C4-2B (cell line): ENCODE data around the gene SLC6A2.

Experiments
- ZFX ChIP-seq: fragments of 450-650 bp; IDR thresholded peaks from 2 replicates; pipeline ENCODE4 v1.6.1; 2017
- TF ChIP-seq, protein P1 (sequence below): fragments of 450-650 bp; conservative IDR thresholded peaks from 2 replicates; pipeline ENCODE4 v1.5.1; 2017; ENCODE audit warnings: mild to moderate bottlenecking

- TF ChIP-seq, protein P1, sequence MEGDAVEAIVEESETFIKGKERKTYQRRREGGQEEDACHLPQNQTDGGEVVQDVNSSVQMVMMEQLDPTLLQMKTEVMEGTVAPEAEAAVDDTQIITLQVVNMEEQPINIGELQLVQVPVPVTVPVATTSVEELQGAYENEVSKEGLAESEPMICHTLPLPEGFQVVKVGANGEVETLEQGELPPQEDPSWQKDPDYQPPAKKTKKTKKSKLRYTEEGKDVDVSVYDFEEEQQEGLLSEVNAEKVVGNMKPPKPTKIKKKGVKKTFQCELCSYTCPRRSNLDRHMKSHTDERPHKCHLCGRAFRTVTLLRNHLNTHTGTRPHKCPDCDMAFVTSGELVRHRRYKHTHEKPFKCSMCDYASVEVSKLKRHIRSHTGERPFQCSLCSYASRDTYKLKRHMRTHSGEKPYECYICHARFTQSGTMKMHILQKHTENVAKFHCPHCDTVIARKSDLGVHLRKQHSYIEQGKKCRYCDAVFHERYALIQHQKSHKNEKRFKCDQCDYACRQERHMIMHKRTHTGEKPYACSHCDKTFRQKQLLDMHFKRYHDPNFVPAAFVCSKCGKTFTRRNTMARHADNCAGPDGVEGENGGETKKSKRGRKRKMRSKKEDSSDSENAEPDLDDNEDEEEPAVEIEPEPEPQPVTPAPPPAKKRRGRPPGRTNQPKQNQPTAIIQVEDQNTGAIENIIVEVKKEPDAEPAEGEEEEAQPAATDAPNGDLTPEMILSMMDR = no peak
- no peak for TF ChIP-seq ZFX
Measured at GRCh38 chr16:55730115-55730514, 74.3 kb downstream of the SLC6A2 start.
